ENCODE data around the gene SLC39A7. TPM values are rescaled to one million over a fixed set of nuclear protein-coding genes. Genes with fewer than 3 reads are reported as not detected.

Gene SLC39A7
- total RNA-seq, 1 experiment from 2014 or later: 14.0 TPM

DNA sequence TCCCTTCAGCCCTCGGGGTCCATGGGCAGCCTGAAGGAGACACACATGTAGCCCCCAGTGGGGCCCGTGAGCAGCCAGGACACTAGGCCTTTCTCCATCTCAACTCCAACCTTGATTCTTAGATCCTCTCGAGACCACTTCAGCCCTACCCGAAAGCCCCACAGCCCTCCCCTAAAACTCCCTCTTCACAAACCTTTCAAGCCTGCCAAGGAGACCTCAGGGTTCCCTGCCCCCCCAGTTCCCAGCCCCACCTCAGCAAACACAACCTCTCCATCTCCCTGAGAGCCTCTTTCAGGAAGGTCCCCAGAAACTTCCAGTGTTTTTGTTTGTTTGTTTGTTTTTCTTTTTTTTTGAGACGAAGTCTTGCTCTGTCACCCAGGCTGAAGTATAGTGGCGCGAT, 19.5 kb upstream of the SLC39A7 start:
- no peak for DNase-seq

DNA sequence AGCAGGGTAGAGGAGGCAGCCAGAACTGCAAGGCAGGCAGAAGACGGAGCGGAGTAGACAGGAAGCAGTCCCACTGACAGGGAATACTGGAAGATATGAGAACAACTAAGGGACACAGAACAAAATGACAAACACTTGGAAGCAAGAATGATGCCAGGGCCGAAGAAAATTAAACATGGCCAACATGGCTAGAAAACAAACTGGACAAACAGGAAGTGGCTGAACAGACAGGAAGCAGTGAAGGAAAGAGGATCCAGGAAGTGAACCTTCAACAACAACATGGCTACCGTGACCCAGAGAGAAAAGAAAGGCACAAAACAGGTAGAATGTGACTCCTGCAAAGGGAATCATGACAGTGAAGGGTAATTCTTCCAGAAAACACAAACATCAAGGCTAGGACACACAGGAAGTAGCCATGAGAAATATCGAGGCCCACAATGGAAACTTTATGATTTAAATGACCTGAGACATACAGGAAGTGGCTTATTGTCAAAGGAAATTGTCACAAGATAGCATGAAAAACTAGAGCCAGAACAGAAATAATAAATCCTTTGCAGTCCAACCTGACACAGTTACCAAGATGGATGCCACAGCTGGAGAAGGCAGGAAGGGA, 17.5 kb upstream of the SLC39A7 start:
- Histone ChIP-seq H3K27me3 (ENCODE audit: low read length) (no peaks in the 10 kb centered on the region), H3K36me3 (ENCODE audit: insufficient read depth, low read length) (no peaks in the 10 kb centered on the region; the same call in 1 of the 2 replicates), H3K4me1 (ENCODE audit: low read length) (no peaks in the 10 kb centered on the region), H3K9me3 (ENCODE audit: low read length) (peaks cover 9% of the 10 kb centered on the region), H3K4me2 (ENCODE audit: low read depth, low read length, poor library complexity, severe bottlenecking) (no peak overlapping the region), H2AFZ (ENCODE audit: low read length) (peak overlapping the region; percentile 97), H3K9me2 (replicated peaks; ENCODE audit: insufficient read depth, low read length) (no peaks in the 10 kb centered on the region), H3K79me2 (ENCODE audit: low read length) (no peaks in the 10 kb centered on the region), H3K27ac (ENCODE audit: low read length) (no peak overlapping the region), H3K4me3 (ENCODE audit: low read length) (peak overlapping the region; percentile 2; the same call in 1 of the 2 replicates), H4K20me1 (ENCODE audit: insufficient read depth, low read depth, low read length) (no peaks in the 10 kb centered on the region), H3K9ac (ENCODE audit: low read length) (no peak overlapping the region)
- peak; percentile 60 for DNase-seq

More for the DNA sequence above, 19.5 kb upstream of the SLC39A7 start:
- no peak overlapping the region for H3K9ac ChIP-seq (ENCODE audit: low read length)
- no peak overlapping the region for H2AFZ ChIP-seq (ENCODE audit: low read length)
- no peaks in the 10 kb centered on the region for H3K4me1 ChIP-seq (ENCODE audit: low read length)
- H4K20me1 ChIP-seq (ENCODE audit: insufficient read depth, low read depth, low read length): no peaks in the 10 kb centered on the region
- H3K79me2 ChIP-seq (ENCODE audit: low read length): no peaks in the 10 kb centered on the region
- peaks cover 9% of the 10 kb centered on the region for H3K9me3 ChIP-seq (ENCODE audit: low read length)
- no peak overlapping the region for H3K4me2 ChIP-seq (ENCODE audit: low read depth, low read length, poor library complexity, severe bottlenecking)
- H3K4me3 ChIP-seq (ENCODE audit: low read length): no peak overlapping the region
- H3K27ac ChIP-seq (ENCODE audit: low read length): no peak overlapping the region
- no peaks in the 10 kb centered on the region for H3K27me3 ChIP-seq (ENCODE audit: low read length)
- H3K36me3 ChIP-seq (ENCODE audit: insufficient read depth, low read length): no peaks in the 10 kb centered on the region; the same call in 1 of the 2 replicates
- no peaks in the 10 kb centered on the region for H3K9me2 ChIP-seq (replicated peaks; ENCODE audit: insufficient read depth, low read length)

DNA sequence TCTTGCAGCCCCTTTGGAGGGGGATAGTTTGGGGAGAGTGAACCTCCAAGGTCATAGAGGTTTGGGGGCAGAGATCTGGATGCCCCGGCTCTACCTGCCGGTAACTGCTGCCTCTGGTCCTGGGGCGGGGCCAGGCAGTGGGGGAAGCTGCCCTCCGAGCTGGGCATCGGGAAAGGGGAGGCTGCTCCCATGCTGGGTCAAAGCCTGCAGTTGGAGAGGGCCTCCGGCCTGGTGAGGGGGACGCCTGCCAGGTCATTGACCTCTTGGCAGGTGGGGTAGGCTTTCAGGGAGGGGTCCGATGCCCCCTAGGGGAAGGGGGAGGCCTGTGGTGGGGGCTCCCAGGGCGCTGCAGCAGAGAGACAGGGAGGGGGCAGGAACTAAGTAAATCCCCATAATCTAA, 15.5 kb upstream of the SLC39A7 start:
- Histone ChIP-seq H3K27ac (ENCODE audit: low read length) (no peak overlapping the region), H3K79me2 (ENCODE audit: low read length) (no peaks in the 10 kb centered on the region), H3K9me2 (replicated peaks; ENCODE audit: insufficient read depth, low read length) (no peaks in the 10 kb centered on the region), H3K4me3 (ENCODE audit: low read length) (no peak overlapping the region), H2AFZ (ENCODE audit: low read length) (no peak overlapping the region), H3K4me1 (ENCODE audit: low read length) (no peaks in the 10 kb centered on the region), H3K4me2 (ENCODE audit: low read depth, low read length, poor library complexity, severe bottlenecking) (no peak overlapping the region), H3K9ac (ENCODE audit: low read length) (no peak overlapping the region), H3K27me3 (ENCODE audit: low read length) (no peaks in the 10 kb centered on the region), H4K20me1 (ENCODE audit: insufficient read depth, low read depth, low read length) (no peaks in the 10 kb centered on the region), H3K36me3 (ENCODE audit: insufficient read depth, low read length) (no peaks in the 10 kb centered on the region; the same call in 1 of the 2 replicates), H3K9me3 (ENCODE audit: low read length) (peaks cover 9% of the 10 kb centered on the region)
- no peak for DNase-seq

DNA sequence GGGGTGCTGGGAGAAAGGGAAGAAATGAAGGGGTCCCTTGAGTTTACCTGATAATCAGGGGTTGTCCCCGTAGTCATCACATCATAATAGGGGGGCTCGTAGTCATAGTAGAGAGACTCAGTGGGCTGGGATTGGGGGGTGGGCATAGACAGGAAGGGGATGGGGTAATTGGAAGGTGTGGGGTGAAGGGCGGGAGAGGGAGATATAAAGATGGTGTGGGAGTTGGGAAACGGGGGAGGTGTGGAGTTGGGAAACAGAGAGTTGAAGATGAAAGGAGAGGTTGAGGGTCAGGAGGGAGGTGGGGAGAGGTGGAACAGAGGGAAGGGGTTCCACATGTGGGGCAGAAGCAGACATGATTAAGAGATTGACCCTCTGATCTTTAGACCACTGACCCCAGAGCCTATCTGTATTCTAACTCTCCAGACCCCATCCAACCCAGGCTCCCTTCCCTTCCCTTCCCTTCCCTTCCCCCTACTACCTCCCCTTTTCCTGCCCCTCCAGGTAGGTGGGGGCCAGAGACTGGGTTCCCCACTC, 14.9 kb upstream of the SLC39A7 start:
- H3K4me3 ChIP-seq (ENCODE audit: low read length): no peak overlapping the region
- no peak overlapping the region for H3K4me2 ChIP-seq (ENCODE audit: low read depth, low read length, poor library complexity, severe bottlenecking)
- no peaks in the 10 kb centered on the region for H4K20me1 ChIP-seq (ENCODE audit: insufficient read depth, low read depth, low read length)
- H3K9me3 ChIP-seq (ENCODE audit: low read length): peaks cover 9% of the 10 kb centered on the region
- no peaks in the 10 kb centered on the region for H3K27me3 ChIP-seq (ENCODE audit: low read length)
- no peak overlapping the region for H3K27ac ChIP-seq (ENCODE audit: low read length)
- no peaks in the 10 kb centered on the region; the same call in 1 of the 2 replicates for H3K36me3 ChIP-seq (ENCODE audit: insufficient read depth, low read length)
- H3K9me2 ChIP-seq (replicated peaks; ENCODE audit: insufficient read depth, low read length): no peaks in the 10 kb centered on the region
- H2AFZ ChIP-seq (ENCODE audit: low read length): no peak overlapping the region
- no peak for DNase-seq
- no peaks in the 10 kb centered on the region for H3K79me2 ChIP-seq (ENCODE audit: low read length)
- H3K4me1 ChIP-seq (ENCODE audit: low read length): no peaks in the 10 kb centered on the region
- H3K9ac ChIP-seq (ENCODE audit: low read length): no peak overlapping the region

DNA sequence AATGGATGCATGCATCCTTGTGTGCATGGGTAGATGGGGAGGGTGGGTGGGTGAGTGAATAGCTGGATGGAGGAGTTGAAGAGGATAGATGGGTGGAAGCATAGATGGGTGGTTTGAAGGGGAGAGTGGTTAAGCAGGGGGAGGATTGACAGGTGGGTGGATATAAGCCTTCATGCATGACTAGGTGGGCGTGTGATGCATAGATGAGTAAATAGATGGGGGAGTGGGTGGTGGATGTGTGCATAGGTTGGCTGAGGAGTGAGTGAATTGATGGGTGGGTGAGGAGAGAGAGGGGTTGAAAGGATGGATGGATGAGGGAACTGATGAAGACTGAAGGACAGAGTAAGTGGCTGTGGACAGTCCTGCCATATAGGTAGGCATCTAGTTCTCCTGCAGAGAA, 12.9 kb upstream of the SLC39A7 start:
- no peak overlapping the region for H3K27ac ChIP-seq (ENCODE audit: low read length)
- no peaks in the 10 kb centered on the region for H3K27me3 ChIP-seq (ENCODE audit: low read length)
- no peaks in the 10 kb centered on the region; the same call in 1 of the 2 replicates for H3K36me3 ChIP-seq (ENCODE audit: insufficient read depth, low read length)
- no peak for DNase-seq
- no peak overlapping the region for H3K4me3 ChIP-seq (ENCODE audit: low read length)
- no peak overlapping the region for H2AFZ ChIP-seq (ENCODE audit: low read length)
- no peaks in the 10 kb centered on the region for H3K9me2 ChIP-seq (replicated peaks; ENCODE audit: insufficient read depth, low read length)
- no peaks in the 10 kb centered on the region for H4K20me1 ChIP-seq (ENCODE audit: insufficient read depth, low read depth, low read length)
- H3K9ac ChIP-seq (ENCODE audit: low read length): no peak overlapping the region
- no peak overlapping the region for H3K4me2 ChIP-seq (ENCODE audit: low read depth, low read length, poor library complexity, severe bottlenecking)
- peaks cover 3% of the 10 kb centered on the region for H3K4me1 ChIP-seq (ENCODE audit: low read length)
- H3K9me3 ChIP-seq (ENCODE audit: low read length): peaks cover 7% of the 10 kb centered on the region
- H3K79me2 ChIP-seq (ENCODE audit: low read length): no peaks in the 10 kb centered on the region

DNA sequence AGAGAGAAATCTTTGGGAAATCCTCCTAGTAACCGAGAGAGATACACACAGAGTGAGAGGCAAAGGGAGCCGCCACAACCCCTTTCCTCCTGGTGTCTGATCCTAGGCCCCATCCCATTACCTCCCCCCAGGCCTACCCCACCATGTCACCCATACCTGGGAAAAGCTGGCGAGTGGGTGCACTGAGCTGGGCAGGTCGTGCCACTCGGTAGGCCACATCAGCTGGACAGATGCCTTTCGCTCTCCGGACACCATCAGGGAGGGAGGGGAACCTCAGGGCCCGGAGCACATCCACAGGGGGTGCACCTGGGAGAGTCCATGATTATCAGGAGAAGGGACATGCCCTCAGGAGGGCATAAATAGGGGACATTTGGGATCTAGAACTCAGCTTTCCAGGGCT, 11.5 kb upstream of the SLC39A7 start:
- Histone ChIP-seq H3K9me2 (replicated peaks; ENCODE audit: insufficient read depth, low read length) (no peaks in the 10 kb centered on the region), H3K9ac (ENCODE audit: low read length) (no peak overlapping the region), H3K4me1 (ENCODE audit: low read length) (peaks cover 4% of the 10 kb centered on the region), H3K36me3 (ENCODE audit: insufficient read depth, low read length) (no peaks in the 10 kb centered on the region), H3K27me3 (ENCODE audit: low read length) (no peaks in the 10 kb centered on the region), H3K79me2 (ENCODE audit: low read length) (no peaks in the 10 kb centered on the region), H3K27ac (ENCODE audit: low read length) (no peak overlapping the region), H3K4me3 (ENCODE audit: low read length) (no peak overlapping the region), H4K20me1 (ENCODE audit: insufficient read depth, low read depth, low read length) (no peaks in the 10 kb centered on the region), H2AFZ (ENCODE audit: low read length) (no peak overlapping the region), H3K9me3 (ENCODE audit: low read length) (no peaks in the 10 kb centered on the region), H3K4me2 (ENCODE audit: low read depth, low read length, poor library complexity, severe bottlenecking) (no peak overlapping the region)
- no peak for DNase-seq

DNA sequence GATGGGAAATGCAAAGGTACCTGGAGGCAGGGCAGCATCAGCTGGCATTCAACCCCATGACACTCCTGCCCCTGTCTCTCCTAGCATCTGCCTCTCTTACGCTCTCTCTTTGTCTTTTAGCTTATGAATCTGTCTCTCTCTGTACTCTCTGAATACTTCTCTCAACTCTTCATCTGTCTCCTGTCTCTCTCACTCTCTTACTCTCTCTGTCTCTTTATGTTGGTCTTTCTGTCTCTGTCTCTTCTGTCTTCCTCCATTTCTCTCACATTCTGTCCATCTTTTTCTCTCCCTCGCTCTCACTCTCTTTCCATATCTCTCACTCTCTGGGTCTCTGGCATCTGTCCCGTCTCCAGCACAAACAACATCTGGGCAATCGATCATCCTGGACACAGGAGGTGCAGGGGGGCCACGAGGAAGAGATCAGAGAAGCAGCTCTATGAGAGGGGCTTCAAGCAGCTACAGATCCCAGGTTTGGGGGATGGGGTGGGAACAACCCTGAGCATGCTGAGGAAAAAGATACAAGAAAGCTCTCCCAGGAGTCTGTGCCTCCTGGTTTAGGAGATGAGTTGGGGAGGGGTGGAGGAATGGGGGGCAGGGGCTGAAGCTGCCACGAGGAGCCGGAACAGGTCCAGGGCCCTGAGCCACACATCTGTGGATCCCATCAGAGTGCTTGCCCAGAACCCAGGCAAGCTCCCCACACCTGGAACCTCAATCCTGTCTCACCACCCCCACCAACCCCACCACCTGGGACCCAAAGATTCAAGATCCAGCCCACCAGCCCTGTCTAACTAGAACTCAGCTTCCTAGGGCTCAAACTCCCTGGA, 10.8 kb upstream of the SLC39A7 start:
- Histone ChIP-seq H3K9ac (ENCODE audit: low read length) (no peak overlapping the region), H2AFZ (ENCODE audit: low read length) (no peak overlapping the region), H3K9me2 (replicated peaks; ENCODE audit: insufficient read depth, low read length) (no peaks in the 10 kb centered on the region), H4K20me1 (ENCODE audit: insufficient read depth, low read depth, low read length) (no peaks in the 10 kb centered on the region), H3K4me1 (ENCODE audit: low read length) (peaks cover 4% of the 10 kb centered on the region), H3K4me3 (ENCODE audit: low read length) (no peak overlapping the region), H3K27ac (ENCODE audit: low read length) (no peak overlapping the region), H3K36me3 (ENCODE audit: insufficient read depth, low read length) (no peaks in the 10 kb centered on the region), H3K4me2 (ENCODE audit: low read depth, low read length, poor library complexity, severe bottlenecking) (no peak overlapping the region), H3K27me3 (ENCODE audit: low read length) (no peaks in the 10 kb centered on the region), H3K79me2 (ENCODE audit: low read length) (no peaks in the 10 kb centered on the region), H3K9me3 (ENCODE audit: low read length) (no peaks in the 10 kb centered on the region)
- no peak for DNase-seq

DNA sequence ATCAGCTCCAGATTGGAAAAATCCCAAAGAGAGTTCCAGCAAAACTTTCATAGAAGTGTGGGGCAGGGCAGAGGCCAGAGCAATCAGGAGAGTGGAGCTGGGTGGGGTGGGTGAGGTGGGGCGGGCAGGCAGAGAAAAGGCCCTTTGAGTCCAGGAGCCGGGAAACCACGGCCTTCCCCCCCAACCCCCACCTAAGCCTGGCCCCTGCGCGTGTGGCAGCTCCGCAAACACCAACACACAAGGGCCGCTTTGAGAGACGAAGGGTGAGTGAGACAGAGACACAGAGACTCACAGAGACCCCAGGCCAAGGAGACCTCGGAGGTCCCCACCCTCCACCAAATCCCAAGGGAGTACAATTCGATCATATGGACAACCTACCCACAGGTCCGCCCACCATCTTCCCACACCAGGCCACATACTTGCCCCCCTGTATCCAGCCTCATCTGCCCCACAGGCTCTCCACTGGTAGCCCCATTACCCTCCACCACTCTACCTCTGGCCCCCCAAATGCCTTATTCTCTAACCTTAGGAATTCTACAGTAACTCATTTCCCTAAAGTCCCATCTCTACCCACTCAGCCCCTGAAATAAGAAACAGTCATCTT, 10.1 kb upstream of the SLC39A7 start:
- Histone ChIP-seq H3K36me3 (ENCODE audit: insufficient read depth, low read length) (peaks cover 5% of the 10 kb centered on the region), H3K4me3 (ENCODE audit: low read length) (no peak overlapping the region), H3K79me2 (ENCODE audit: low read length) (no peaks in the 10 kb centered on the region), H3K9me3 (ENCODE audit: low read length) (no peaks in the 10 kb centered on the region), H3K9ac (ENCODE audit: low read length) (no peak overlapping the region), H2AFZ (ENCODE audit: low read length) (no peak overlapping the region), H4K20me1 (ENCODE audit: insufficient read depth, low read depth, low read length) (no peaks in the 10 kb centered on the region), H3K4me2 (ENCODE audit: low read depth, low read length, poor library complexity, severe bottlenecking) (no peak overlapping the region), H3K27me3 (ENCODE audit: low read length) (no peaks in the 10 kb centered on the region), H3K4me1 (ENCODE audit: low read length) (peaks cover 4% of the 10 kb centered on the region), H3K9me2 (replicated peaks; ENCODE audit: insufficient read depth, low read length) (no peaks in the 10 kb centered on the region), H3K27ac (ENCODE audit: low read length) (no peak overlapping the region)
- no peak for DNase-seq

Data from Karpas-422 (cell line).